Inflammatory macrophage treated with lipopolysaccharide for 1 hour (primary cell): ENCODE data around the gene EXPH5.

Experiments
- DNase-seq, 2 donors: peaks; one replicate each; pipeline ENCODE4 v3.0.0-alpha.2; 2020 to 2022

The EXPH5 gene

DNA sequence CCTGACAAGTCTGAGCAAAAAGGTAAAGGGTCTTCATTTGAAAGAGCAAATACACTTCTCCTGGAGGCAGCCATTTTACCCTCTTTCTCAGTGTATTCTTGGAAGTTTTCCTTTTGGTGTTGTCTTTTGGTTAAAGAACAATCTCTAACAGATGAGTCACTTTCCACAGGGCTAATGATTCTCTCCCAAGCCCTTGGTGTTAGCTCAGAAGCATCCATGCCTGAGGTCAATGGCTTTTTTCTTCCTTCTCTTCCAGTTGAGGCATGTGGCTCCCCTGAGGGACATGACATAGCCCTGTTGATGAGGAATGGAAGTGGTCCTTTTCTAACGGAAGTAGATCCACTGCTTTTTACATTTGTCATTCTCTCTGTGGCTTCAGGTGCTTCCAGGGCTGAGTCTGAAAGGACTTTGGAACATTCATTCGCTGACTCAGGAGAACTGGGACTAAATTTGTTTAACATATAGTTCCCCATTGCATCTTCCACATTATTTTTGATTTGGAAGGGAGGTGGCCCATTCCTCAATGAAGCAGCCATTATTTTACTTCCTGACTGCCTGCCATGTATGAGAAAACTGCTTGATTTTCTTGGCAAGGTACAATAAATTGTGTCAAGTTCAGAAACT lies 81.6 kb downstream of the EXPH5 start:
- DNase-seq: no peak

DNA sequence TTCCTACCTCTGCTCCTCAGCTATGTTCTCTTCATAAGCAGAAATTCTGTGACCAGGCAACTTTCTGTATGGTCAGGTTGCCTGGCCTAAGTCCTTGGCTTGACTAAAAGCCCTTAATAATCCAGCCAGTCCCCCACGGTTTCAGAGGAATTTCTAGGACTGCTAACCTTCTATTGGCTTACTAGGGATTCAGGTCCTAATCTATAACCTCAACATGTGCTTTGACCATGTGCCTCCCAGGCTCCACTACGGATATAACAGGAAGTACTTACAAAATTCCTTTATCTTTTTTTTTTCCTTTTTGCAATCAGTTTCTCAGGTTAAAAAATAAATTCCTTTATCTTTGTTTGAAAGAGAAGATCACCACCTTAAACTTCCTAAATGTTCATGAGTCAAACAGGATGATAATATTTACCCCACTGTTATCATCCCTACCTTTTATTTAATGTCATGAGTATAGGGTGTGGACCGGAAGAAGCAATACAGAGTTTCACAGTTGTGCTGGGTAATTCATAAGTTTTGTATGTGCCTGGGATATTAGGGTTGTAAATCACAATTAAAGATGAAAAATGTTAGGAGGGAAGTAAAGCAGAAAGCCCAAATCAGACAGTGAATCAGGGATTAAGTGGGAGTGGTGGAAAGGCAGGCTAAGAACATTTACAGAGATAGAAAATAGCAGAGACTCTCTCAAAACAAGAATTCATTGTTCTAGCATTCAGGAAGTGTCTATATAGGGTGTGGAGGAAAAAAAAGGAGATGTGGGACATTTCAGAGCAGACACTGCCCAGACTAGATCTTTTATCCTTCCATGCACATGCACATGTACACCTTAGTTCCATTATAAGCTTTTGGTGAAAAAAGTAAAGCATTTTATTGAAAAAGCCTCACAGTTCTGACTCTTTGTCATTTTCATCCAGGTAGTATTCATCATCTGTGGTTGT lies 84.6 kb downstream of the EXPH5 start:
- DNase-seq: no peak

DNA sequence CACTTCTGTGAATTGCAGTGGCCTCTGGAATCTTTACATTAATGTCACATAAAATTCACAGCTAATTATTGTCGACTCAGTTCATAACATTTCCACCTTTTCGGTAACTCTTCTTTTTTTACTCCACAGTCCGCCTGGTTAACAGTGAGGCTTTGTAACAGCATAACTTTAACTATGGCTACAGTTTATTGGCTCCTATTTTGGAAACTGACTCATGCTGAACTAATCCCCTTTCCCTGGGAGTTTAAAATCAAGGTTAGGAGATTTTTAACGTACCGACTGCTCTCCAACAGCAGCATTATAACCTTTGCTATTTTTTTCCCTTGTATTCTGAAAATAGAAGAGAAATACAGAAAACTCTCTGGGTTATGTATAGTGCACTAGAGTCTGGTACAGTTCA lies 92.2 kb downstream of the EXPH5 start:
- no peak for DNase-seq

GRCh38 chr11:108500721-108501120 lies 92.8 kb downstream of the EXPH5 start:
- no peak for DNase-seq

DNA sequence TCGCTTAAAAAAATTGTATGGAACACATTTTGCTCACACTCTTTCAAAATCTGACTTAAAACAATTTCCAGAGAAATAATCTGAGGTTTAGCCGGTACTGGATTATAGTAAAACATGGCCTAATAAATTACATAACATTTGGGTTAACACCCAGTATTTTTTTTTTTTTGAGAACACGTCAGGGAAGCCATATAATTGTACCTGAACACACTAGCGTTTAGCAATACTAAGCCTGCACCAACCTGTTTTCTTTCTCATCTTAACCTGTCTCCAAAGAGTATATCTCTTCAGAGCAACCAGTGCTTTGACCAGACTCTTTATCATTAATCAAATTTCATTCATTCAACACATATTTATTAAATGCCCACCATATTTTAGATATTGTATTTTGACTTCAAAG lies 93.4 kb downstream of the EXPH5 start:
- no peak for DNase-seq

DNA sequence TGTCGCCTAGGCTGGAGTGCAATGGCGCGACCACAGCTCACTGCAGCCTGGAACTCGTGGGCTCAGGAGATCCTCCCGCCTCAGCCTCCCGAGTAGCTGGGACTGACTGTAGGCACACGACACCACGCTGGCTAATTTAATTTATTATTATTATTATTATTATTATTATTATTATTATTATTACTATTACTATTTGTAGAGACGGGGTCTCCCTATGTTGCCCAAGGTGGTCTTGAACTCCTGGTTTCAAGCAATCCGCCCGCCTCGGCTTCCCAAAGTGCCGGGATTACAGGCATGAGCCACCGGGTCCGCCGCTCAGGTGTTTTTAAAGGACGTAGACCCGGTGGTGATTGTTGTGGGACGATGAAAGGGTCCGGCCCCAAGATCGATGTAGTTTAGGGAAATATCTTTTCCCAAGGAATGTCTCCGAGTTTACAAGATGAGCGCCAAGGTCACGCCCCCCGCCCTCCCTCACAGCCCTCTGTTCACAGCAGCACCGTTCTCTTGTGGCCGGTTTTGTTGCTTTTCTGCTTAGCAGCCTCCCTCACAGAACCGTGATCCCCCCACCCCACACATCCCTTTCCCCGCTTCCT lies 94.7 kb downstream of the EXPH5 start:
- DNase-seq: no peak

- DNase-seq: peak; percentile 25 to 29
Observed at GRCh38 chr11:108498046-108498815, 95.3 kb downstream of the EXPH5 start, which contains the start of gene POGLUT3. TSS of gene POGLUT3 (minus strand) at chr11:108498384. CDS start at chr11:108498366, 18 bp downstream.

GRCh38 chr11:108497317-108498045 lies 96.1 kb downstream of the EXPH5 start:
- peak; percentile 96 to 99 for DNase-seq

DNA sequence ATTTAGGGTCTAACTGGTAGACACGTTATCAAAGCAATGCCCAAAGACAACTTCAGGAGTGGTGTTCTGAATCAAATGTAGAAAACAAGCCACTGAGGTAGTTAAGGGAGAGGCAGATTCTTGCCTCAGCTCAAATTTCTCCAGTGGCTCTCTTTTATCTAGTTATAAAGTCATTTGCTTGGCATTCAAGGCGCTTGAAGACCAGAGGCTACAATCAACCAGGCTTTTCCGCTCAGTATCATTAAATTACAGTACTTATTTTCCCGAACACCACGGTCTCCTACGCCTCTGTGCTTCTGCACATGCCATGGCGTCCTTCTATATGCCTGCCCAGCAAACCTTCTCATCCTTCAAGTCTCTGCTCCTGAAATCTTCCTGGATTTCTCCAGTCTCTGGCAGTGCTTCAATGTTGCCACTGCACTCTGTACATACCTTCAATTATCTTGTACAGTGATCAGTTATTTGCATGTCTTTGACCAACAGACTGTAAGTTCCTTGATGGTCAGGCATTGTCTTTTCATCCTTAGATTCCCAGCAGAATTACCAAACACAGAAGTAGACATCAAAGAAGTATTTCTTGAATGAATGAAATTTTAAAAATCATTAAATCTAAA lies 96.8 kb downstream of the EXPH5 start:
- DNase-seq: peak in 1 of 2 donors; percentile 9

DNA sequence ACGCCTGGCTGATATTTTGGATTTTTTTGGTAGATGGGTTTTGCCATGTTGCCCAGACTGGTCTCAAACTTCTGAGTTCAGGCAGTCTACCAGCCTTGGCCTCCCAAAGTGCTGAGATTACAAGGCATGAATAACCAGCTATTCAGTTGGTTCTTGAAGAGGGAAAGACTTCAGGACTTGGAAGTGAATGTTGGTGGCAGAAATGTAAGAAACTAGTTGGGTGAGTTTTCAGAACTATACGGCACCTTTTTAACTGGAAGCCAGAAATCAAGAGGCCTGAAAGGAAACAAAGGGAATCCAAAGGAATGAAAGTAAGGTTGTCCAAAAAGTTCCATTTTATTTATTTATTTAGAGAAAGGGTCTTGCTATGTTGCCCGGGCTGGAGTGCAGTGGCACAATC lies 98.2 kb downstream of the EXPH5 start:
- no peak for DNase-seq

DNA sequence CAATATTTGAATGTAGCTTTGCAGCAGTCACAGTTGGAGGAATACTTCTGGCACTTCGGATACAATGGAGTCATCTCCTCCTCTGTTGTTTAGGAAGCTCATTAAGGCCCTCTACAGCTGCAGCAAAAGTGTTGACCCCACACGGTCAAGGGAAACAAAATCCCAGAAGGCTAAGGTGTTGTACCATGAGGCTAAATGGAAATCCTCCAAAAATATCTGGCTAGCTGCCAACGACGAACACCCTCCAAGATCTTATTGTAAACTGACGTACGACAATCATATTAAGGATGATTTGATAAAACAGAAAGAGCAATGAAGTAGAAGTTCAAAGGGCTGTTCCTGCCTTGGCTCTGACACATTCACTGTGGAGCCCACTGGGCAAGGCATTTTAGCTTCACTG lies 99.4 kb downstream of the EXPH5 start:
- DNase-seq: no peak

GRCh38 chr11:108491936-108492335 lies 101.6 kb downstream of the EXPH5 start:
- DNase-seq: no peak

DNA sequence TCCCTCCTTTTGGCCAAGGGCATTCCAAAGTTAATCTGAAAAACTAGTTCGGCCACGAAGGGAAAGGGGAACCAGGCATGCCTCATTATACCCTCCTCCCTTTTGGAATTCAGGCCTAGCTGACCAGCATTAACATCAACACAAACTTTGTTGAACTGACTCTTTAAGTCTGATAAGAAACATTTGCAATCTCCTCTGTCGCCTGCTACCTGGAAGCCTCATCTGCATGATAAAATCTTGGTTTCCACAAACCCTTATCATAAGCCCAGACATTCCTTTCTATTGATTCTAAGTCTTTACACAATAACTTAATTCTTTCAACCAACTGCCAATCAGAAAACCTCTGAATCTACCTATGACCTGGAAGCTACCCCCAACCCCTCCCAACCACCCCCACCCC lies 106.7 kb downstream of the EXPH5 start:
- no peak for DNase-seq

DNA sequence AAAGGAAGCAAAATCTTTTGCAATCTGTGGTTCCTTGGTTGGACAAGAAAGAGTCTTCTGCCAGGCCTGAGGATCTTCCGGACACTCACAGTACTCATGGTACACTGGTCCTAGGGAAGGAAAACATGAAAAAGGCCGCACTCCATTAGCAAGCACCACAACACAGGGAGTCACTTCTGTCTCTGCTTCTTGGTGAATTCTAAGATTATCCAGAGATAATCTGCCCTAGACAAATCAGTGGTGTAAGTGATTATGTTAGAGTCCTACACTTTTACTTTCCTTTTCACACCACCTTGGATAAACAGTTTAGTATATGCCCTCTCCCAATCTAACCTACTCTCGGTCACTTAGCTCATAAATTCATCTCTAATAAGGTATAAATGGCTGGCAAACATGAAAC lies 107.2 kb downstream of the EXPH5 start:
- no peak for DNase-seq

DNA sequence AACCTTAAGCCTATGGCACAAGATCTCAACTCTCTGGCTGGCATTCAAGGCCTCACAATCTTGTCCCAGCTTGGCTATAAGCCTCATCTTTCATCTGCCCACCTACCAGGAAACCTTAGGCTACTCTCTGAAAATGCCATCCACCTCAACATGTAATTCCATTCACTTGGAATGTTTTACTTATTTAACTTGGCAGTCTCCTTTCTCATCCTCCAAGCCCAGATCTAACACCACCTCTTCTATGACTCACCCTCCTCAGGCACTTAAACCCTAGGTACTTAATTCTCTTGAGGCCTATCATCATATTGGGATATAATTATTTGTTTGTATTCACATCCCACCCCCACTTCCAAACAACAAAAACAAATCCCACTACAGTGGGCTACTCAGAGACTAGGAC lies 110.4 kb downstream of the EXPH5 start:
- DNase-seq: no peak

- DNase-seq: peak in 1 of 2 donors; percentile 10
Observed at GRCh38 chr11:108474664-108475463, 118.7 kb downstream of the EXPH5 start.

GRCh38 chr11:108472681-108473080 lies 120.9 kb downstream of the EXPH5 start:
- no peak for DNase-seq

DNA sequence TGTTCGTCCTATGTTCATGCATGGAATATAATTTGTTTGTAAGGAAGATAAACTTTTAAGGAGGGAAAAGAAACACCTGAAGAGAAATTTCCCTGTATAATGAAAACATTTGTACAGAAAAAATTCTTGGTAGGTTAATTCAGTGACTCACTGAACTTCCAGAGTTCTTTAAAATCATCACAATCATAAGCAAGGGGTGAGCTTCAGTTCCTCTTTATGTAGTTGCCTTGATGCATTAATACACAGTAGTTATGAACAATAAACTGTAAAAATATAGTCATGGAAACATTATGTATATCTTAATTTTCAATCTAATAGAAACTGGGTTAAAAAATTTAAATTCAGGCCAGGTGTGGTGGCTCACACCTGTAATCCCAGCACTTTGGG lies 125.1 kb downstream of the EXPH5 start:
- peak in 1 of 2 donors; percentile 23 for DNase-seq

GRCh38 chr11:108467091-108467823 lies 126.3 kb downstream of the EXPH5 start, which contains the start of gene C11orf65:
TSS of gene C11orf65 (minus strand) at chr11:108467529. CDS start at chr11:108461559, 5,970 bp downstream.
- DNase-seq: peak; percentile 94 to 98

DNA sequence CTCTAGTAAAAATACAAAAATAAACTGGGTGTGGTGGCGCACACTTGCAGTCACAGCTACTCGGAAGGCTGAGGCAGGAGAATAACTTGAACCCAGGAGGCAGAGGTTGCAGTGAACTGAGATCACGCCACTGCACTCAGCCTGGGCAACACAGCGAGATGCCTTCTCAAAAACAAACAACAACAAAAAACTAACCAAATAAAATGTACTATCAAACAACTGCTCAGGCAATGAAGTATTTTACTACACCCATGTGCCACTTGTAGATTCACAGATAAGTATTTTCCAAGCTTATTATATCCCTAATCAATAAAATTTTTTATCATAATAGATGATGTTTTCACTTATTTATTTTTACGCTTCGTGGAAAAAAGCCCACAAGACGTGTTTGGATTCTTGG lies 127.2 kb downstream of the EXPH5 start:
- no peak for DNase-seq
